OCI-LY3 (cell line): ENCODE measurements around the gene KDM4C.

Experiments used
- H2AFZ ChIP-seq: fragments of 200-600, 300-600 bp; shearing (Covaris generic); 2 replicates; pipeline ENCODE4 v1.6.0; 2014; ENCODE audit warnings: antibody characterized with exemption, low read depth, low read length
- H3K27ac ChIP-seq: fragments of 200-600, 300-600 bp; sonication (generic); 2 replicates; pipeline ENCODE4 v1.5.1; 2014; ENCODE audit warnings: mild to moderate bottlenecking, low read length, moderate library complexity, mixed read lengths
- H3K27me3 ChIP-seq: fragments of 200-600, 300-600 bp; sonication (generic); 2 replicates; pipeline ENCODE4 v1.6.1; 2014; ENCODE audit warnings: low read depth, low read length, mixed read lengths
- H3K36me3 ChIP-seq: fragments of 200-600, 300-600 bp; sonication (generic); replicated peaks from 2 replicates; pipeline ENCODE3; 2014; ENCODE audit warnings: low read depth, low read length, mixed read lengths
- H3K4me1 ChIP-seq: fragments of 300-600, 200-600 bp; sonication (generic); 2 replicates; pipeline ENCODE4 v1.6.1; 2014; ENCODE audit warnings: low read length, mixed read lengths
- H3K4me2 ChIP-seq: fragments of 200-600, 300-600 bp; sonication (generic); 2 replicates; pipeline ENCODE4 v1.6.1; 2014; ENCODE audit warnings: low read length, mixed read lengths
- H3K4me3 ChIP-seq: fragments of 300-600, 200-600 bp; sonication (generic); 2 replicates; pipeline ENCODE4 v1.5.1; 2014; ENCODE audit warnings: antibody characterized with exemption, mild to moderate bottlenecking, low read length, moderate library complexity
- H3K79me2 ChIP-seq: fragments of 300-600, 200-600 bp; shearing (Covaris generic); 2 replicates; pipeline ENCODE4 v1.6.1; 2014; ENCODE audit warnings: mild to moderate bottlenecking, low read length, mixed read lengths
- H3K9ac ChIP-seq: fragments of 300-600, 200-600 bp; shearing (Covaris generic); 2 replicates; pipeline ENCODE4 v1.6.0; 2014; ENCODE audit warnings: mild to moderate bottlenecking, low read length, moderate library complexity
- H3K9me3 ChIP-seq: fragments of 200-600, 300-600 bp; shearing (Covaris generic); 2 replicates; pipeline ENCODE4 v1.6.1; 2014; ENCODE audit warnings: low read length, mixed read lengths; ENCODE audit not compliant: insufficient read depth
- H4K20me1 ChIP-seq: fragments of 200-600, 300-600 bp; sonication (generic); 2 replicates; pipeline ENCODE4 v1.6.1; 2016; ENCODE audit warnings: low read length, mixed read lengths; ENCODE audit not compliant: insufficient read depth
- EZH2phosphoT487 ChIP-seq: fragments of 200-600 bp; shearing (Covaris generic); IDR thresholded peaks from 2 replicates; pipeline ENCODE4 v1.6.1; 2018; ENCODE audit warnings: antibody characterized with exemption, mixed run types, low read depth
- TF ChIP-seq, protein P1 (sequence below): fragments of 200-600, 300-600 bp; sonication (generic); IDR thresholded peaks from 2 replicates; pipeline ENCODE4 v1.5.1; 2014; ENCODE audit warnings: antibody characterized with exemption, low read length, low read depth

Gene KDM4C

DNA sequence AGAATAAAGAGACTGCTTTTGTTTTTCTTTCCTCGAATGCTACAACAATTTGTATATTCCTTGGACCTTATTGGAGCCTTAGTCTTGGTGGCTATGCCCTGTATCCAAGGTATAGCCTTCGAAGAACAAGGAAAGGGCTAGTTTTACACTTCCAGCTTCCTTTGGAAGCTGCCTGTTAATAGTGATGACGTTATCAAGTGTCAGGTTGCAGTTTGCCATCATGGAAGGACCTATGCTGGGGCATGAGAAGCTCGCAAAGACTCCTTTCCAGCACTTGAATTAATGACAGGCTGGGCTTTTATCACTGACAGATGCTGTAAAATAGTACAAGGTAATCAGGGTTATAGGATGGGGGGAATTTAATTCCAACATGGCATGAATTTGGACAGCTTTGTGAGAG lies 157.9 kb downstream of the KDM4C start:
- no peak overlapping the region for H3K4me2 ChIP-seq
- H3K79me2 ChIP-seq = no peaks in the 10 kb centered on the region
- H3K4me3 ChIP-seq = no peak overlapping the region
- H3K27me3 ChIP-seq = no peaks in the 10 kb centered on the region
- no peaks in the 10 kb centered on the region for H3K9me3 ChIP-seq
- no peak for TF ChIP-seq EZH2phosphoT487
- TF ChIP-seq, protein P1, sequence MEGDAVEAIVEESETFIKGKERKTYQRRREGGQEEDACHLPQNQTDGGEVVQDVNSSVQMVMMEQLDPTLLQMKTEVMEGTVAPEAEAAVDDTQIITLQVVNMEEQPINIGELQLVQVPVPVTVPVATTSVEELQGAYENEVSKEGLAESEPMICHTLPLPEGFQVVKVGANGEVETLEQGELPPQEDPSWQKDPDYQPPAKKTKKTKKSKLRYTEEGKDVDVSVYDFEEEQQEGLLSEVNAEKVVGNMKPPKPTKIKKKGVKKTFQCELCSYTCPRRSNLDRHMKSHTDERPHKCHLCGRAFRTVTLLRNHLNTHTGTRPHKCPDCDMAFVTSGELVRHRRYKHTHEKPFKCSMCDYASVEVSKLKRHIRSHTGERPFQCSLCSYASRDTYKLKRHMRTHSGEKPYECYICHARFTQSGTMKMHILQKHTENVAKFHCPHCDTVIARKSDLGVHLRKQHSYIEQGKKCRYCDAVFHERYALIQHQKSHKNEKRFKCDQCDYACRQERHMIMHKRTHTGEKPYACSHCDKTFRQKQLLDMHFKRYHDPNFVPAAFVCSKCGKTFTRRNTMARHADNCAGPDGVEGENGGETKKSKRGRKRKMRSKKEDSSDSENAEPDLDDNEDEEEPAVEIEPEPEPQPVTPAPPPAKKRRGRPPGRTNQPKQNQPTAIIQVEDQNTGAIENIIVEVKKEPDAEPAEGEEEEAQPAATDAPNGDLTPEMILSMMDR = no peak
- no peak overlapping the region for H2AFZ ChIP-seq
- no peaks in the 10 kb centered on the region for H3K36me3 ChIP-seq
- H3K9ac ChIP-seq = no peak overlapping the region
- no peak overlapping the region for H3K27ac ChIP-seq
- H4K20me1 ChIP-seq = peaks cover 24% of the 10 kb centered on the region; the same call in 1 of the 2 replicates
- 0 out of 2 replicates have a peak, but pooled peaks cover 3% of the 10 kb centered on the region for H3K4me1 ChIP-seq

DNA sequence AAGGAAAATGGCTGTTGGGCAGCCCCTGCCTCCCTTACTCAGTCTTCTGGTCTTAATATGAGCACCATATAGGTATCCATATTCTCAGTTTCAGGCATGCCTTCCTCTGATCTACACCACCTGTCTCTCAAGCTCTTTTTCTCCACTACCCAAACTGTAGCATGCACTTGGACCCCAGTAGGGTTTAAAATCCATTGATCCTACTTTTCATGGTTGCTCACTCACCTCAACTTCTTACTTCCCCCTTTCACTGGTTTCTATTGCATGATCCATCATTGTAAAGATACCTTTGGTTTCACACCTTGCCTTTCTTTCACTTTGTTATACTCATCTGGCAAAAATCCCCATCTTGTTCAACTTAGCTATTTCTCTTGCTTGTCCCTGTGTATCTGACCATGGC lies 159.4 kb downstream of the KDM4C start:
- Histone ChIP-seq H3K4me3 (no peak overlapping the region), H3K27me3 (no peaks in the 10 kb centered on the region), H3K79me2 (no peaks in the 10 kb centered on the region), H3K36me3 (peaks cover 3% of the 10 kb centered on the region), H3K9me3 (no peaks in the 10 kb centered on the region), H3K9ac (no peak overlapping the region), H3K4me2 (no peak overlapping the region), H4K20me1 (peaks cover 19% of the 10 kb centered on the region; the same call in 1 of the 2 replicates), H3K27ac (no peak overlapping the region), H2AFZ (no peak overlapping the region), H3K4me1 (0 out of 2 replicates have a peak, but pooled peaks cover 3% of the 10 kb centered on the region)
- TF ChIP-seq EZH2phosphoT487 = no peak
- TF ChIP-seq, protein P1 = no peak

DNA sequence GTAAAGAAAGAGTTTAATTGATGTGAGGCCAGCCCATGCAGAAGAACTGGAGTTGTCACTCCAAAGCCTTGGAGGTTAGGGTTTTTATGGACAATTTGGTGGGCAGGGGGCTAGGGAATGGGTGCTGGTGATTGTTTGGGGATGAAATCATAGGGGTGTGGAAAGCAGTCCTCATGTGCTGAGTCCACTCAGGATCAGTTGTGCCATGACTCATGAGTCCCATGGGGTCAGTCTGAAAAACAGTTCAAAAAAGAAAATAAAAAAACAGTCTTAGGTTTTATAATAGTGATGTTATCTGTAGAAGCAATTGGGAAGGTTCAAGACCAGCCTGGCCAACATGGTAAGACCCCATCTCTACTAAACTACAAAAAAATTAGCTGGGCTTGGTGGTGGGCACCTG lies 162.3 kb downstream of the KDM4C start:
- no peak overlapping the region for H3K27ac ChIP-seq
- H3K4me2 ChIP-seq = no peak overlapping the region
- no peak overlapping the region for H3K4me3 ChIP-seq
- peaks cover 3% of the 10 kb centered on the region for H3K36me3 ChIP-seq
- H3K79me2 ChIP-seq = no peaks in the 10 kb centered on the region
- TF ChIP-seq, protein P1 = no peak
- no peak for TF ChIP-seq EZH2phosphoT487
- H3K9me3 ChIP-seq = no peaks in the 10 kb centered on the region
- no peak overlapping the region for H2AFZ ChIP-seq
- H4K20me1 ChIP-seq = peaks cover 16% of the 10 kb centered on the region; the same call in 1 of the 2 replicates
- H3K9ac ChIP-seq = no peak overlapping the region
- no peaks in the 10 kb centered on the region for H3K27me3 ChIP-seq
- 0 out of 2 replicates have a peak, but pooled peaks cover 3% of the 10 kb centered on the region for H3K4me1 ChIP-seq

DNA sequence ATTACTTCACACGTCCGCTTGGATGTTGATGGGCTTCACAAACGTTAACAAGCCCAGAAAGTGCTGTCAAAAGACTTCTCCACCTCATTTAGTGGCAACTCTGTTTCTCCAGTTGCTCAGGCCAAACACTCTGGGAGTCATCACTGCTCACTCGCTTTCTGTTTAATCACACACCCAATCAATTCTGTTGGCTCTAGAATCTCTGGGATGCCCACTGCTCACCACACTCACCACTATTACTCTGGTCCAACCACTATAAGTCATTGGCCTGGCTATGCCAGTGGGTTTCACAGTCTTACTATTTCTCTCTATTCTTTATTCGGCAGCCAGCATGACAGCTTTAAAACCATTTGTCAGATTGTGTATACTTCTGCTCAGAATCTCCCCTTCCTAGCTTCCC lies 163.5 kb downstream of the KDM4C start:
- no peak overlapping the region for H2AFZ ChIP-seq

More for the DNA sequence above, 163.5 kb downstream of the KDM4C start:
- peaks cover 3% of the 10 kb centered on the region for H3K36me3 ChIP-seq
- H3K79me2 ChIP-seq = no peaks in the 10 kb centered on the region
- TF ChIP-seq, protein P1 = no peak
- no peak for TF ChIP-seq EZH2phosphoT487
- no peak overlapping the region for H3K4me2 ChIP-seq
- H3K4me1 ChIP-seq = 0 out of 2 replicates have a peak, but pooled peaks cover 3% of the 10 kb centered on the region
- no peak overlapping the region for H3K4me3 ChIP-seq
- peaks cover 12% of the 10 kb centered on the region; the same call in 1 of the 2 replicates for H4K20me1 ChIP-seq
- no peak overlapping the region for H3K9ac ChIP-seq
- no peaks in the 10 kb centered on the region for H3K9me3 ChIP-seq
- no peaks in the 10 kb centered on the region for H3K27me3 ChIP-seq
- no peak overlapping the region for H3K27ac ChIP-seq
